WTC11 (cell line): ENCODE data around the gene STK26.

ENCODE experiments used
- ATF1 ChIP-seq: sonication (generic); formaldehyde crosslinking; IDR thresholded peaks from 2 replicates; pipeline ENCODE4 v1.8.1; 2023; ENCODE audit warnings: mild to moderate bottlenecking, moderate library complexity, missing genetic modification reagents
- CTCF ChIP-seq: fragments of 200-600 bp; IDR thresholded peaks from 2 replicates; pipeline ENCODE4 v1.8.0; 2022; ENCODE audit warnings: antibody characterized with exemption
- ELF4 ChIP-seq: sonication (generic); formaldehyde crosslinking; IDR thresholded peaks from 2 replicates; pipeline ENCODE4 v1.8.1; 2022; ENCODE audit warnings: low read depth, mild to moderate bottlenecking, moderate library complexity, missing genetic modification reagents
- ERG ChIP-seq: fragments of 250-450 bp; sonication (Bioruptor Pico); IDR thresholded peaks from 2 replicates; pipeline ENCODE4 v1.8.0; 2021; ENCODE audit warnings: mild to moderate bottlenecking
- HMGXB4 ChIP-seq: sonication (generic); formaldehyde crosslinking; IDR thresholded peaks from 2 replicates; pipeline ENCODE4 v1.8.1; 2023; ENCODE audit warnings: mild to moderate bottlenecking, moderate library complexity, missing genetic modification reagents
- RELA ChIP-seq: sonication (generic); formaldehyde crosslinking; IDR thresholded peaks from 2 replicates; pipeline ENCODE4 v1.8.1; 2022; ENCODE audit warnings: missing genetic modification reagents, mild to moderate bottlenecking, borderline replicate concordance
- USF1 ChIP-seq: sonication (generic); formaldehyde crosslinking; IDR thresholded peaks from 2 replicates; pipeline ENCODE4 v1.8.0; 2022; ENCODE audit warnings: mild to moderate bottlenecking, missing genetic modification reagents
- ZNF396 ChIP-seq: fragments of 250-450 bp; sonication (Bioruptor Pico); IDR thresholded peaks from 2 replicates; pipeline ENCODE4 v1.8.0; 2021; ENCODE audit warnings: mild to moderate bottlenecking, moderate library complexity, borderline replicate concordance
- ZNF512 ChIP-seq: sonication (generic); formaldehyde crosslinking; IDR thresholded peaks from 2 replicates; pipeline ENCODE4 v1.8.1; 2022; ENCODE audit warnings: missing genetic modification reagents, borderline replicate concordance

GRCh38 chrX:131977619-131978018 is 45.5 kb upstream of the STK26 start:
- TF ChIP-seq ZNF396 (CRISPR knock-in tag) (no peak), RELA (CRISPR knock-in tag) (no peak), CTCF (no peak), ZNF512 (CRISPR knock-in tag) (no peak), USF1 (CRISPR knock-in tag) (no peak), HMGXB4 (no peak), ATF1 (CRISPR knock-in tag) (no peak), ELF4 (CRISPR knock-in tag) (no peak), ERG (CRISPR knock-in tag) (no peak)
